K562 (cell line): ENCODE measurements around the gene LYPD6B. TPM values are rescaled to one million over a fixed set of nuclear protein-coding genes. Genes with fewer than 3 reads are reported as not detected.

ENCODE experiments used
- ATAC-seq: fragments of 200-7000 bp; cut with Tn5 transposase; 3 replicates; pipeline ENCODE4 v1.9.1; 2020; ENCODE audit warnings: moderate library complexity
- BruUV-seq: library from RNA; stranded (reverse); fragments of 400-500 nt; replicated peaks from 2 replicates; lab custom pipeline; 2021; lab: Mats Ljungman, UMichigan
- CTCF ChIA-PET: fragments of 300-600 bp; formaldehyde crosslinking; extraction: SDS; loops from one replicate; lab custom pipeline; 2021; ENCODE audit warnings: low intra/inter-chr PET ratio; lab: Yijun Ruan, JAX
- POLR2A ChIA-PET: fragments of 300-600, 350-650 bp; sonication (Branson Sonifier 250); formaldehyde crosslinking; extraction: SDS; loops from one replicate; lab custom pipeline; 2021; ENCODE audit warnings: antibody characterized with exemption, inconsistent platforms; lab: Yijun Ruan, JAX
- DNase-seq, 4 experiments: peaks; one replicate each; pipeline versions ENCODE4 v3.0.0 to v3.0.0-alpha.2; 2011 to 2018; ENCODE audit warnings: low spot score in 3 of 4, mixed read lengths in 3 of 4; ENCODE audit errors: extremely low read depth in 1 of 4
- FAIRE-seq: peaks from 2 replicates; lab custom pipeline; 2011; peaks lifted over from hg19 to GRCh38; lab: Jason Lieb, UNC
- H2AFZ ChIP-seq: 2 replicates; pipeline ENCODE4 v1.6.0; 2011; ENCODE audit warnings: low read depth, low read length, control low read depth, inconsistent platforms
- H3K27ac ChIP-seq: fragments of 200-600 bp; 3 replicates; pipeline ENCODE4 v1.8.0; 2011; ENCODE audit warnings: low read depth, mild to moderate bottlenecking, control low read depth, inconsistent platforms, low read length, moderate library complexity, mixed read lengths; ENCODE audit errors: extremely low read depth
- H3K27me3 ChIP-seq, 2 experiments: fragments of 300-600 bp in 1 of 2; 2 replicates in 1 of 2; 3 replicates in 1 of 2; pipeline versions ENCODE4 v1.6.0 to v1.8.0; 2011; ENCODE audit warnings: inconsistent platforms in 2 of 2, low read length in 2 of 2, mild to moderate bottlenecking in 1 of 2, mixed read lengths in 1 of 2, moderate library complexity in 1 of 2; ENCODE audit not compliant: control insufficient read depth in 2 of 2, insufficient read depth in 2 of 2
- H3K36me3 ChIP-seq: fragments of 300-600 bp; 3 replicates; pipeline ENCODE4 v1.8.0; 2011; ENCODE audit warnings: mild to moderate bottlenecking, low read length, inconsistent platforms; ENCODE audit not compliant: control insufficient read depth, insufficient read depth
- H3K4me1 ChIP-seq, 2 experiments: fragments of 200-600 bp in 1 of 2; replicated peaks in 1 of 2; 2 replicates in 1 of 2; 3 replicates in 1 of 2; pipeline versions ENCODE4 v1.5.1 to v1.8.0; 2011; ENCODE audit warnings: inconsistent platforms in 2 of 2, low read length in 2 of 2, mild to moderate bottlenecking in 1 of 2, mixed read lengths in 1 of 2, moderate library complexity in 1 of 2; ENCODE audit not compliant: control insufficient read depth in 2 of 2, insufficient read depth in 2 of 2
- H3K4me2 ChIP-seq: 2 replicates; pipeline ENCODE4 v1.6.1; 2011; ENCODE audit warnings: low read length, control low read depth, inconsistent platforms, mixed read lengths; ENCODE audit not compliant: insufficient read depth
- H3K4me3 ChIP-seq: fragments of 200-600 bp; sonication (generic), shearing (Covaris generic); 2 replicates; pipeline ENCODE4 v1.5.1; 2016; ENCODE audit warnings: control low read depth, inconsistent platforms
- H3K79me2 ChIP-seq: fragments of 200-600 bp; 3 replicates; pipeline ENCODE4 v1.8.0; 2011; ENCODE audit warnings: low read length, inconsistent platforms; ENCODE audit not compliant: control insufficient read depth, insufficient read depth
- H3K9ac ChIP-seq, 2 experiments: 2 replicates each; pipeline versions ENCODE4 v1.6.0 to v1.6.1; 2011; ENCODE audit warnings: low read depth in 2 of 2, low read length in 2 of 2, control low read depth in 1 of 2, inconsistent platforms in 1 of 2, mild to moderate bottlenecking in 1 of 2, mixed read lengths in 1 of 2; ENCODE audit not compliant: insufficient read depth in 1 of 2
- H3K9me1 ChIP-seq: one replicate; pipeline ENCODE4 v1.6.0; 2011; ENCODE audit warnings: inconsistent platforms, mild to moderate bottlenecking, low read length, moderate library complexity; ENCODE audit not compliant: control insufficient read depth, insufficient read depth
- H3K9me3 ChIP-seq: replicated peaks from 2 replicates; pipeline ENCODE4 v1.5.1; 2011; ENCODE audit warnings: low read depth, low read length, inconsistent platforms; ENCODE audit not compliant: control insufficient read depth, insufficient read depth
- H4K20me1 ChIP-seq: replicated peaks from 2 replicates; pipeline ENCODE4 v1.6.1; 2011; ENCODE audit warnings: low read length, inconsistent platforms, mixed read lengths; ENCODE audit not compliant: control insufficient read depth, insufficient read depth
- SMARCA4 ChIP-seq: fragments of 450-650 bp; IDR thresholded peaks from 2 replicates; pipeline ENCODE4 v1.6.1; 2016
- ZNF165 ChIP-seq: fragments of 250-450 bp; sonication (Bioruptor Pico); IDR thresholded peaks from 2 replicates; pipeline ENCODE4 v1.4.0; 2020; ENCODE audit warnings: borderline replicate concordance
- ZNF398 ChIP-seq: fragments of 250-450 bp; sonication (Bioruptor Pico); IDR thresholded peaks from 2 replicates; pipeline ENCODE4 v1.8.0; 2021; ENCODE audit warnings: moderate library complexity, mild to moderate bottlenecking, inconsistent platforms
- WGBS: fragments of 100-300 bp; shearing (Covaris generic); methylation state at CpG from one replicate; pipeline ENCODE4 v1.1.6; 2016; ENCODE audit warnings: low coverage, mixed read lengths; ENCODE audit not compliant: insufficient coverage; ENCODE audit errors: missing lambda C conversion rate; 5-methylcytosine and 5-hydroxymethylcytosine counted together
- in situ Hi-C: fragments of 300-500 bp; cut with MboI; formaldehyde crosslinking; loops from 4 replicates; pipeline ENCODE4 v1.15.0; 2018; ENCODE audit warnings: inconsistent platforms, mixed read lengths
- intact Hi-C: fragments of 100-400 bp; cut with micrococcal nuclease; formaldehyde crosslinking; loops from 2 replicates; pipeline ENCODE4 v1.14.2; 2022
- polyA plus RNA-seq, 8 experiments: library from polyadenylated mRNA; depleted of rRNA in 4 of 8; stranded (reverse) in 5 of 8; unstranded in 3 of 8; fragments of >200 nt; fragmentation: Nextera tagmentation in 2 of 8; fragmentation: Illumina TruSeq in 1 of 8; extraction: Ambion mirVana in 2 of 8; extraction: Trizol in 1 of 8; gene quantifications; 2 replicates each; pipeline versions ENCODE4 v1.2.1 to v1.2.3, GENCODE V29; 2011 to 2014; ENCODE audit warnings: inconsistent platforms in 1 of 8, missing spikeins in 1 of 8
- total RNA-seq, 7 experiments: library from RNA; depleted of rRNA in 6 of 7; stranded (reverse); fragments of >200 nt in 6 of 7; fragmentation: Illumina TruSeq in 2 of 7; extraction: Trizol in 2 of 7; gene quantifications; 2 replicates each; pipeline versions ENCODE4 v1.2.1 to v1.2.3, GENCODE V29; 2011 to 2021; ENCODE audit warnings: low replicate concordance in 1 of 7
- TF ChIP-seq, protein P1 (sequence below): sonication (generic); IDR thresholded peaks from 2 replicates; pipeline ENCODE4 v1.6.1; 2016

The LYPD6B gene
- total and polyA plus RNA-seq, 9 of the 15 experiments (the other 6 are each of a cell fraction or from before 2014, with no cell fraction given): not detected

- no peak for TF ChIP-seq ZNF165 (CRISPR knock-in tag)
Measured at GRCh38 chr2:149000158-149000938, 38.2 kb upstream of the LYPD6B start (continued).

DNA sequence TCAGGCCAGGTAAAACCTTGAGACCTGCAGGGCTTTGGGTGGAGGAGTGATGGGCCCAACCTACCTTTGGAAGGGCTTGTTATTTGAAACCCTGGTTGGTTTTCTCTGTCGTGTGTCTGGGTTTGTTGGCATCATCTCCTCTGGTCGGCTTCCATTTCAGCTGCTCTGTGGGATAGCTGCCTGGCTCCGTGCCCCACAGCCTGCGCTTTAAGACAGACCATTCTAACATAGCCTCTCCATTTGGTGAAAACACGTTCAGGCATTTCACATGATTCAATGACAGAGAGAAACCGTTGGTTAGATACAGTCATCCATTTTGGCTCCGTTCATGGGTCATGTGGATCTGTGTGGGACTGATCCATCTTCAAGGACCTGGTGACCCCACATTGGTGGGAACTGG, 37.0 kb upstream of the LYPD6B start:
- Histone ChIP-seq H4K20me1 (no peaks in the 10 kb centered on the region), H3K4me1 (peaks cover 0 to 6% of the 10 kb centered on the region in 2 experiments; a peak in 1 of 5 replicates), H3K9me1 (no peaks in the 10 kb centered on the region), H2AFZ (no peak overlapping the region), H3K9me3 (no peaks in the 10 kb centered on the region), H3K36me3 (no peaks in the 10 kb centered on the region), H3K9ac (no peak overlapping the region), H3K4me3 (no peak overlapping the region), H3K27ac (no peak overlapping the region), H3K27me3 (peaks cover 23 to 35% of the 10 kb centered on the region in 2 experiments; a peak in 4 of 5 replicates), H3K4me2 (no peak overlapping the region), H3K79me2 (no peaks in the 10 kb centered on the region)
- in situ Hi-C loops: no loop called here
- WGBS: 1% methylated on average over 7 of the region's 7 CpGs
- DNase-seq (no peak), ATAC-seq (no peak), FAIRE-seq (no peak)
- POLR2A ChIA-PET: no interaction called here
- intact Hi-C loops: no loop called here
- no peak for TF ChIP-seq ZNF398 (CRISPR knock-in tag)
- TF ChIP-seq, protein P1, sequence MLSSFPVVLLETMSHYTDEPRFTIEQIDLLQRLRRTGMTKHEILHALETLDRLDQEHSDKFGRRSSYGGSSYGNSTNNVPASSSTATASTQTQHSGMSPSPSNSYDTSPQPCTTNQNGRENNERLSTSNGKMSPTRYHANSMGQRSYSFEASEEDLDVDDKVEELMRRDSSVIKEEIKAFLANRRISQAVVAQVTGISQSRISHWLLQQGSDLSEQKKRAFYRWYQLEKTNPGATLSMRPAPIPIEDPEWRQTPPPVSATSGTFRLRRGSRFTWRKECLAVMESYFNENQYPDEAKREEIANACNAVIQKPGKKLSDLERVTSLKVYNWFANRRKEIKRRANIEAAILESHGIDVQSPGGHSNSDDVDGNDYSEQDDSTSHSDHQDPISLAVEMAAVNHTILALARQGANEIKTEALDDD: no peak
- TF ChIP-seq SMARCA4: no peak
- no TSS peak for BruUV-seq
- CTCF ChIA-PET: no interaction called here
